Spinal cord (tissue), 10 donors: ENCODE measurements around the gene AKR7A2. TPM values are rescaled to one million over a fixed set of nuclear protein-coding genes. Genes with fewer than 3 reads are reported as not detected.

Source experiments
- DNase-seq, 6 donors: peaks; one replicate each; pipeline versions ENCODE4 v3.0.0 to v3.0.0-alpha.2; 2013 to 2015; ENCODE audit warnings: low spot score in 6 of 6, low read depth in 4 of 6
- H3K27ac ChIP-seq: one replicate; pipeline ENCODE4 v1.5.1; 2013; ENCODE audit warnings: low read depth, low read length, control low read depth
- H3K27me3 ChIP-seq: one replicate; pipeline ENCODE4 v1.6.1; 2013; ENCODE audit warnings: low read length; ENCODE audit not compliant: control insufficient read depth, insufficient read depth
- H3K36me3 ChIP-seq: one replicate; pipeline ENCODE4 v1.6.1; 2013; ENCODE audit warnings: low read length; ENCODE audit not compliant: control insufficient read depth, insufficient read depth
- H3K4me1 ChIP-seq: one replicate; pipeline ENCODE4 v1.6.1; 2013; ENCODE audit warnings: low read length; ENCODE audit not compliant: control insufficient read depth, insufficient read depth
- H3K4me3 ChIP-seq: one replicate; pipeline ENCODE4 v1.5.1; 2013; ENCODE audit warnings: low read depth, low read length, control low read depth
- H3K9me3 ChIP-seq: one replicate; pipeline ENCODE4 v1.6.1; 2013; ENCODE audit warnings: low read length; ENCODE audit not compliant: control insufficient read depth, insufficient read depth
- WGBS: methylation state at CpG from one replicate; pipeline ENCODE4 v1.1.5; 2013; ENCODE audit warnings: missing lambda C conversion rate; ENCODE audit not compliant: insufficient coverage; 5-methylcytosine and 5-hydroxymethylcytosine counted together
- polyA plus RNA-seq, 2 donors: library from polyadenylated mRNA; unstranded; fragments of 120-200 nt; gene quantifications; one replicate each; pipeline ENCODE4 v1.2.1, GENCODE V29; 2013; ENCODE audit not compliant: insufficient read length in 2 of 2
- total RNA-seq, 2 donors: library from RNA; depleted of rRNA in 1 of 2; stranded (reverse); fragments of 120-200 nt in 1 of 2; fragments of >200 nt in 1 of 2; gene quantifications; one replicate each; pipeline versions ENCODE4 v1.2.3 to v1.2.4, GENCODE V29; 2013 to 2014
- donor health status: healthy.

Gene AKR7A2
- total and polyA plus RNA-seq, 4 donors = 39.1 to 101 (median 67.3) TPM

- 100% methylated on average over 1 of the region's 3 CpGs for WGBS
- Histone ChIP-seq H3K27ac (no peak overlapping the region), H3K9me3 (no peaks in the 10 kb centered on the region), H3K36me3 (peaks cover 57% of the 10 kb centered on the region), H3K27me3 (no peaks in the 10 kb centered on the region), H3K4me1 (peaks cover 11% of the 10 kb centered on the region), H3K4me3 (no peak overlapping the region)
- DNase-seq = no peak
These were observed 7.3 kb upstream of the AKR7A2 start for GRCh38 chr1:19319196-19319595.

- no peak for DNase-seq
- Histone ChIP-seq H3K36me3 (peaks cover 43% of the 10 kb centered on the region), H3K9me3 (no peaks in the 10 kb centered on the region), H3K27ac (no peak overlapping the region), H3K4me3 (no peak overlapping the region), H3K4me1 (peaks cover 25% of the 10 kb centered on the region), H3K27me3 (no peaks in the 10 kb centered on the region)
- WGBS = 84% methylated on average over 8 of the region's 13 CpGs
These were observed 5.4 kb upstream of the AKR7A2 start for GRCh38 chr1:19317126-19317910.

- H3K27me3 ChIP-seq = no peaks in the 10 kb centered on the region
- H3K9me3 ChIP-seq = no peaks in the 10 kb centered on the region
- WGBS = 74% methylated on average over 11 of the region's 17 CpGs
- H3K27ac ChIP-seq = no peak overlapping the region
- no peak overlapping the region for H3K4me3 ChIP-seq
- H3K4me1 ChIP-seq = peaks cover 35% of the 10 kb centered on the region
- peaks cover 37% of the 10 kb centered on the region for H3K36me3 ChIP-seq
- no peak for DNase-seq
These were observed 3.6 kb upstream of the AKR7A2 start for GRCh38 chr1:19315378-19316198.

- peaks cover 43% of the 10 kb centered on the region for H3K4me1 ChIP-seq
- no peaks in the 10 kb centered on the region for H3K27me3 ChIP-seq
- 88% methylated on average over 6 of the region's 10 CpGs for WGBS
- H3K9me3 ChIP-seq = no peaks in the 10 kb centered on the region
- peaks cover 31% of the 10 kb centered on the region for H3K36me3 ChIP-seq
- DNase-seq = no peak
- H3K27ac ChIP-seq = no peak overlapping the region
- H3K4me3 ChIP-seq = no peak overlapping the region
These were observed 2.3 kb upstream of the AKR7A2 start for GRCh38 chr1:19313961-19314882.

- Histone ChIP-seq H3K4me3 (no peak overlapping the region), H3K27ac (no peak overlapping the region), H3K4me1 (peaks cover 43% of the 10 kb centered on the region), H3K9me3 (no peaks in the 10 kb centered on the region), H3K27me3 (no peaks in the 10 kb centered on the region), H3K36me3 (peaks cover 31% of the 10 kb centered on the region)
- DNase-seq = no peak
- 94% methylated on average over 4 of the region's 4 CpGs for WGBS
These were observed 1.7 kb upstream of the AKR7A2 start for GRCh38 chr1:19313636-19313959.

- peaks cover 30% of the 10 kb centered on the region for H3K36me3 ChIP-seq
- 44% methylated on average over 14 of the region's 20 CpGs for WGBS
- DNase-seq = no peak
- H3K27me3 ChIP-seq = no peaks in the 10 kb centered on the region
- peak overlapping the region; percentile 81 for H3K4me3 ChIP-seq
- H3K9me3 ChIP-seq = no peaks in the 10 kb centered on the region
- H3K4me1 ChIP-seq = peaks cover 43% of the 10 kb centered on the region
- H3K27ac ChIP-seq = no peak overlapping the region
These were observed 1.1 kb upstream of the AKR7A2 start for GRCh38 chr1:19312782-19313635.

- H3K9me3 ChIP-seq = no peaks in the 10 kb centered on the region
These were observed 427 bp downstream of the AKR7A2 start for GRCh38 chr1:19311503-19311930.

GRCh38 chr1:19310720-19311502 is 1.0 kb downstream of the AKR7A2 start:
- peak in 1 of 6 donors; percentile 33 for DNase-seq
- Histone ChIP-seq H3K4me3 (peak overlapping the region; percentile 75), H3K27me3 (no peaks in the 10 kb centered on the region), H3K9me3 (no peaks in the 10 kb centered on the region), H3K36me3 (peaks cover 39% of the 10 kb centered on the region), H3K4me1 (peaks cover 41% of the 10 kb centered on the region), H3K27ac (no peak overlapping the region)
- 29% methylated on average over 10 of the region's 13 CpGs for WGBS

More at GRCh38 chr1:19311503-19311930, 427 bp downstream of the AKR7A2 start:
- under 1% methylated on average over 29 of the region's 29 CpGs for WGBS
- Histone ChIP-seq H3K27me3 (no peaks in the 10 kb centered on the region), H3K4me3 (peak overlapping the region; percentile 75), H3K4me1 (peaks cover 43% of the 10 kb centered on the region), H3K36me3 (peaks cover 37% of the 10 kb centered on the region), H3K27ac (peak overlapping the region; percentile 47)
- no peak for DNase-seq
